Epithelial cell of proximal tubule (primary cell): ENCODE data around the gene DOCK7. TPM values are rescaled to one million over a fixed set of nuclear protein-coding genes. Genes with fewer than 3 reads are reported as not detected.

Experiments used
- DNase-seq: peaks from one replicate; pipeline ENCODE4 v3.0.0-alpha.2; 2011; ENCODE audit warnings: low read depth
- H3K4me3 ChIP-seq: 2 replicates; pipeline ENCODE4 v1.5.1; 2011; ENCODE audit warnings: low read depth, mild to moderate bottlenecking, low read length
- CTCF ChIP-seq: conservative IDR thresholded peaks from 2 replicates; pipeline ENCODE4 v1.5.1; 2012; ENCODE audit warnings: low read depth, mild to moderate bottlenecking, low read length
- total RNA-seq: library from RNA; depleted of rRNA; stranded (reverse); fragments of >200 nt; gene quantifications from 2 replicates; pipeline ENCODE4 v1.2.3, GENCODE V29; 2015

Gene DOCK7
- total RNA-seq, 1 donor from 2014 or later, result 72.9 TPM

- H3K4me3 ChIP-seq, result no peak overlapping the region
- no peak for DNase-seq
- TF ChIP-seq CTCF, result peak; percentile 71
These were observed 179.9 kb downstream of the DOCK7 start for GRCh38 chr1:62508187-62508758.

GRCh38 chr1:62500210-62500609 lies 188.0 kb downstream of the DOCK7 start:
- no peak for TF ChIP-seq CTCF
- DNase-seq, result no peak
- H3K4me3 ChIP-seq, result no peak overlapping the region

GRCh38 chr1:62494137-62494536 lies 194.0 kb downstream of the DOCK7 start:
- H3K4me3 ChIP-seq, result no peak overlapping the region
- DNase-seq, result no peak
- no peak for TF ChIP-seq CTCF

- DNase-seq, result no peak
- TF ChIP-seq CTCF, result no peak
- no peak overlapping the region for H3K4me3 ChIP-seq
These were observed 194.5 kb downstream of the DOCK7 start for GRCh38 chr1:62493656-62494055.

GRCh38 chr1:62492521-62492920 lies 195.7 kb downstream of the DOCK7 start:
- no peak for TF ChIP-seq CTCF
- no peak for DNase-seq
- no peak overlapping the region for H3K4me3 ChIP-seq

GRCh38 chr1:62487956-62488355 lies 200.2 kb downstream of the DOCK7 start:
- no peak overlapping the region for H3K4me3 ChIP-seq
- no peak for TF ChIP-seq CTCF
- no peak for DNase-seq

- no peak for TF ChIP-seq CTCF
- no peak for DNase-seq
These were observed 203.2 kb downstream of the DOCK7 start for GRCh38 chr1:62484824-62485468.

More at GRCh38 chr1:62484824-62485468, 203.2 kb downstream of the DOCK7 start:
- H3K4me3 ChIP-seq, result no peak overlapping the region
